Adipocyte (in vitro differentiated cells): Measurements from ENCODE around the gene SOX3.
A peak's percentile ranks its signal among the peaks of the same experiment; 100 is the strongest.

Experiments
- DNase-seq: peaks from one replicate; pipeline ENCODE4 v3.0.0-alpha.2; 2015; ENCODE audit warnings: low read depth
- H3K27me3 ChIP-seq: replicated peaks from 2 replicates; pipeline ENCODE4 v1.7.0; 2013; ENCODE audit warnings: mild to moderate bottlenecking, low read length, moderate library complexity; ENCODE audit not compliant: control insufficient read depth, insufficient read depth
- H3K36me3 ChIP-seq: 2 replicates; pipeline ENCODE4 v1.7.0; 2013; ENCODE audit warnings: low read length, mild to moderate bottlenecking, moderate library complexity; ENCODE audit not compliant: control insufficient read depth, insufficient read depth, severe bottlenecking
- H3K4me1 ChIP-seq: 2 replicates; pipeline ENCODE4 v1.7.0; 2013; ENCODE audit warnings: mild to moderate bottlenecking, low read length, moderate library complexity; ENCODE audit not compliant: control insufficient read depth, insufficient read depth
- H3K4me3 ChIP-seq: 2 replicates; pipeline ENCODE4 v1.7.0; 2013; ENCODE audit warnings: mild to moderate bottlenecking, low read length, moderate library complexity
- H3K9ac ChIP-seq: 2 replicates; pipeline ENCODE4 v1.7.0; 2013; ENCODE audit warnings: mild to moderate bottlenecking, low read length, moderate library complexity
- H3K9me3 ChIP-seq: 2 replicates; pipeline ENCODE4 v1.7.0; 2013; ENCODE audit warnings: mild to moderate bottlenecking, low read length, moderate library complexity; ENCODE audit not compliant: control insufficient read depth

Gene SOX3

DNA sequence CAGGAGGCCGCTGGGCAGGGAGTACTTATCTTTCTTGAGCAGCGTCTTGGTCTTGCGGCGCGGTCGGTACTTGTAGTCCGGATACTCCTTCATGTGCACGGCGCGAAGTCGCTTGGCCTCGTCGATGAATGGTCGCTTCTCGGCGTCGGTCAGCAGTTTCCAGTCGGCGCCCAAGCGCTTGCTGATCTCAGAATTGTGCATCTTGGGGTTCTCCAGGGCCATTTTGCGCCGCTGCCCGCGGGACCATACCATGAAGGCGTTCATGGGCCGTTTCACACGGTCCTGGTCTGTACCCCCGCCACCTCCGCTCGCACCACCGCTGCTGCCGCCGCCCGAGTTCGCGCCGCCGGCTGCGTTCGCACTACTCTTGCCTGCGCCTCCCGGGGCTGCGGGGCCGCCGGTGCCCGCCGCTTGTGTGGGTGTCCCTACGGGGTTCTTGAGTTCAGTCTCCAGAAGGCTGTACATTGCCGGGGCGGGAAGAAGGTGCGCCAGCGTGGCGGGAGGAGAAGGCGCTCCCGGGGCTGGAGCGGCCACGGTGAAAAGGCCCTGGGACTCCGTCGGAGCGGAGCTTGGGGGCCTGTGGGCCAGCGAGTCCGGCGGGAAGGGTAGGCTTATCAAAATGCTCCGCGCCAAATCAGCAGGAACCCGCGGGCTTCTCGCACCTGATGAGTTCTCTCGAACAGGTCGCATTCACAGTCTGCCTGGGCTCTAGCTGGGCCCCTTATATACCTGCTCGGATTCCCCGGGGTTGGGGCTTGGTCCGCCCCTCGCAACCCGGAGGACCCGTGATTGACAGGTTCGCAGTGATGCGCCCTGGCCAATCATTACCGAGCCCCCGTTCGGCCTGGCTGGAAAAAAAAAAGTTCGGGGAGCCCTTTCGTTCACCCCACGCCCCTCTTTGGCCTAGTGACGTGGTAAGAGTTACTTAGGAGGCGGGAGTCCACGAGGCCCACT is at the start of gene SOX3:
Gene SOX3, minus strand, starts transcription at position 699 of the 954 bp plus-strand sequence. Its CDS starts 9 bp downstream, at position 690.
- Histone ChIP-seq H3K4me1 (no peaks in the 10 kb centered on the region), H3K4me3 (peak within 1 kb of the TSS; percentile 37), H3K9ac (no peak within 1 kb of the TSS), H3K9me3 (peaks cover 5% of the 10 kb centered on the region), H3K27me3 (peaks cover 75% of the 10 kb centered on the region), H3K36me3 (no peaks in the 10 kb centered on the region)
- no peak for DNase-seq

DNA sequence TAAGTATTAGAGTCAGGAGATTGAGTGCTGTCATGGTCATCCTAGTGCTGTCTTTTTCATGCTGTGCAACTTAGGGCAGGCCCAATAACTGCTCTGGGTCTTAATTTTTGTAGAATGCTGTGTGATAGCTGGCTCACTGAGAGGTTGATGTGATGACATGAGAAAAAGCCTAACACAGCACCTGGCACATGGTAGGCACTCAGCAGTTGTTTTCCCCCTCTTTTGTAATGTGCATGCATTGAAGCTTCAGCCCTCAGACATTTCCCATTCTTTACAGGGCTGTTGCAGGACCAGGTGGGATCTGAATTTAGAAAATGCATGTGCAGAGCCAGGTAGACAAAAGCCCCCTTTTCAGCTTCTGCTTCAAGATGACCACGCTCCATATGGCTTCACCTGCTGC is 44.1 kb upstream of the SOX3 start:
- no peaks in the 10 kb centered on the region for H3K9me3 ChIP-seq
- no peak for DNase-seq
- no peaks in the 10 kb centered on the region for H3K36me3 ChIP-seq
- H3K27me3 ChIP-seq: peaks cover 30% of the 10 kb centered on the region
- H3K4me1 ChIP-seq: no peaks in the 10 kb centered on the region
- H3K9ac ChIP-seq: no peak overlapping the region
- H3K4me3 ChIP-seq: no peak overlapping the region

DNA sequence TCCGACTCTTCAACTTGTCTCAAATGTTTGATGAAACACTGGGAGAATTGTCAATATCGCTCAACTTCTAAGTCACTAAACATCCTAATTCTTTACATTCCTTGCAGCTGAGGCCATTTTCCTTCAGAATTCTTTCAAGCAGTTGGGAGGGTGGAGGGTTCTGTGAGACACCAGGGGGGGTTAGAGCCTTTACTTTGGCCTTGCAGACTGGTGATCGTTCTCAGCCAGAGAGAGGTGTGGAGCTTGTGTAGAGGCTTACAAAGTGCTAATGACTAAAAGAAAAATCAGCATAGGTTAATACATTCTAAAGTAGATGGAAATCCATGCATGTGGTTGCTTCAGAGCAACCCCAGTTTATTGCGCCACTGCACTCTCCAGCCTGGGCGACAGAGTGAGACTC is 21.3 kb upstream of the SOX3 start:
- Histone ChIP-seq H3K9me3 (no peaks in the 10 kb centered on the region), H3K4me1 (peaks cover 21% of the 10 kb centered on the region), H3K9ac (no peak overlapping the region), H3K27me3 (peaks cover 6% of the 10 kb centered on the region), H3K4me3 (peak overlapping the region; percentile 20), H3K36me3 (no peaks in the 10 kb centered on the region)
- no peak for DNase-seq

DNA sequence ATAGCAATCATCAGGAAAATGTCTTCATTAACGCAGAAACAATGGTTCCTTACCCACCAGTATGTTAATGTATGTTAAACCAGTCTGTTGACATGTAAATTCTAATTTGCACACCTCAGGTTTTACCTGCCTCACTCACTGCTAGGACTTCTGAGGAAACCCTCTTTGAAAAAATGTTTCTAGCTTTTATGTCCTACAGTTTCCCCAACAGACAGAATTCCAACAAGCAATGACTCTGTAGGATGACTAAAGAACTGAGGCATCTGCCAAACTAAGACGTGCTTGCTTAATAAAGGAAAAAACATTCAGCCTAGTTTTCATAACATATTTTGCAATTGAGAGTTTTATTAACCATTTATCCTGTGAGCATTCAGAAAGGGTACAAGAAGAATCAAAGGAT is 20.6 kb upstream of the SOX3 start:
- Histone ChIP-seq H3K4me3 (no peak overlapping the region), H3K27me3 (peaks cover 13% of the 10 kb centered on the region), H3K4me1 (peaks cover 21% of the 10 kb centered on the region), H3K9me3 (no peaks in the 10 kb centered on the region), H3K36me3 (no peaks in the 10 kb centered on the region), H3K9ac (no peak overlapping the region)
- DNase-seq: no peak

DNA sequence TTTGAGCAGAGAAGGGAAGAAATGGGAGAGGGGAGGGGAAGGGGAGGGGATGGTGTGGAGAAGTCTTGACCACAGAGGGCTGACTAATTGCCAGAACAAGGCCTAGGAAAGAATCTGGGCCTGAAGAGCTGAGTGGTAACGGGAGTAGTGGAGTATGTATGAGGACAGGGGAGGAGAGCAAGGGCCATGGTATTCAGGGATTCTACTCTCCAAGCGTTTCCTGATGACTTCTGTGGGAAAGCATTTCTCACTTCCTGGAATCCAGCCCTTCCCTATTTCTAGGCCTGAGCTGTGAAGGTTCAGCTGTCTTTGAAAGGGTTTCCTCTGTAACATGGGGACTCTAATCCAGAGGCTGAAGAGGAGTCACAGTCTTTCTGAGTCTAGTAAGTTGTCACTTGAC is 19.7 kb upstream of the SOX3 start:
- no peaks in the 10 kb centered on the region for H3K9me3 ChIP-seq
- H3K4me1 ChIP-seq: peaks cover 21% of the 10 kb centered on the region
- no peak for DNase-seq
- H3K27me3 ChIP-seq: peaks cover 11% of the 10 kb centered on the region
- no peaks in the 10 kb centered on the region for H3K36me3 ChIP-seq
- H3K9ac ChIP-seq: no peak overlapping the region
- H3K4me3 ChIP-seq: no peak overlapping the region

DNA sequence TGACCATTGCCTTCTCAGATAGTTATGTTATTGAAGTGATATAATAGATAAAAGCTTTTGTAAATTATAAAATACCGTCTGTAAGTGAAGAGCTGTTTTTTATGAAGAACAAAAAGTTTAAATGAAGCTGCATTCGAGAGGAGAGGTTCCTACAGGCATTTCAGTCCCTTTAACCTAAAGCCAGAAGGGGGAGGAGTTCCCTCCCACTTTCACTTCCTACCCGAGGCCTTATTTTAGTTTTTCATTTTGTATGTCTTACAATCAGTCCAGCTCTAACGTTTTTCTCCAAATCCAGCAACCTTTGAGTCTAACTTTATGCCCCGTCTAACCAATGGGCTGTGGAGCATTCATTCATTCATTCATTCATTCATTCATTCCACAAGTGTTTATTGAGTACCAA is 16.5 kb upstream of the SOX3 start:
- Histone ChIP-seq H3K27me3 (peaks cover 34% of the 10 kb centered on the region), H3K9me3 (no peaks in the 10 kb centered on the region), H3K4me3 (no peak overlapping the region), H3K4me1 (peaks cover 21% of the 10 kb centered on the region), H3K9ac (no peak overlapping the region), H3K36me3 (no peaks in the 10 kb centered on the region)
- no peak for DNase-seq

DNA sequence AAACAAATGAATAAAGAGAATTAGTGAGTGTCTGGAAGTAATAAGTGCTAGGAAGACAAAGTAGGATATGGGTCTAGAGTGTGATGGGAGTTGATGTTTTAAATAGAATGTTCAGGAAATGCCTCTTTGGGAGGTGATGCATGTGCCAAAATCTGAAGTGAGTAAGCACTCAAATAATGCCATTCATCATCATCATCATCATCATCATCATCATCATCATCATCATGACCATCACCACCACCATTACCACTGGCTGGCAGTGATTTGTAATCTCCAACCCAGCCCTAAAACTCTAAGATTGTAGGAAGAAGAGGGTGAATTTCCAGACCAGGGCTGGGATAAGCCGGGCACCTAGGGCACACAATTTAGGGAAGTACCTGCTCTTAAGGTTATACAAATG is 9.7 kb upstream of the SOX3 start:
- H3K4me3 ChIP-seq: no peak overlapping the region
- H3K9ac ChIP-seq: no peak overlapping the region
- DNase-seq: no peak
- no peaks in the 10 kb centered on the region for H3K4me1 ChIP-seq
- peaks cover 4% of the 10 kb centered on the region for H3K9me3 ChIP-seq
- no peaks in the 10 kb centered on the region for H3K36me3 ChIP-seq
- peaks cover 65% of the 10 kb centered on the region for H3K27me3 ChIP-seq

DNA sequence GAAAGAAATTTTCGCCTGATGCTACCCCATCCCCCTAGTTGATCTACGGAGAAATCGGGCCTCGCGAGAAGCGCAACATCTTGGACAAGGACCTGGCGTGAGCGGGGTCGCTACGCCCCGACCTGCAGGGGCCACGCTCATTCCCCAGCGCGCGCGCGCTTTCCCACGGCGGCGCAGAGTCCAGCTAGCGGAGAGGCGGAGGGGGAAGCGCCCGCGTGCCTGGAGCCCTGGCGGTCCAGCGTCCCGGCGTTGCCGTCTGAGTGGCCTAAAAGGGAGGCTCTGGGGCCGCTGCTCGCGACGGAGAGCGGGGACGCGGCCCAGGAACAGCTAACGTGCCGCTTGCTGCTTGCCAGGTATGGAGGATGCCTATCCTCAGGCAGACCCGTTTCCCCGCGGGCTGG is 6.0 kb upstream of the SOX3 start:
- Histone ChIP-seq H3K36me3 (no peaks in the 10 kb centered on the region), H3K9me3 (peaks cover 8% of the 10 kb centered on the region), H3K4me3 (no peak overlapping the region), H3K4me1 (no peaks in the 10 kb centered on the region), H3K27me3 (peaks cover 73% of the 10 kb centered on the region), H3K9ac (no peak overlapping the region)
- no peak for DNase-seq

DNA sequence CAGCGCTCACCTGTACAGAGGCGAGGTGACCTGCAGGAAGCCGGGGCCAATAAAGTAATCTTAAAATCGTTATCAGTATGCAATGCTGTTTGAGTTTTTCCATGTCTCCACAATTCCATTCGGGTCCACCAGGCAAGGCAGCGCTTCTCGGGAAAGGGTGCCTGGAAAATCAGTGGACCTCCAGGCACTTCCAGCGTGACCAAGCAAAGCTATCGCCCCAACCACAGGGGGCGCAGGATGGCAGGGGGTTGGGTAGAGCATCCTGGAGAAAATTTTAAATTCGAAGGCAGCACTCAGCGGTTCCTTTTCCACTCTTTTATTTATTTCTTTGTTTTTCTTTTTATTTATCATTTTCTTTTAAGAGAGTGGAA is 5.4 kb upstream of the SOX3 start:
- H3K4me3 ChIP-seq: no peak overlapping the region
- peaks cover 79% of the 10 kb centered on the region for H3K27me3 ChIP-seq
- H3K9me3 ChIP-seq: peaks cover 8% of the 10 kb centered on the region
- no peak overlapping the region for H3K9ac ChIP-seq
- H3K36me3 ChIP-seq: no peaks in the 10 kb centered on the region
- H3K4me1 ChIP-seq: no peaks in the 10 kb centered on the region
- no peak for DNase-seq

DNA sequence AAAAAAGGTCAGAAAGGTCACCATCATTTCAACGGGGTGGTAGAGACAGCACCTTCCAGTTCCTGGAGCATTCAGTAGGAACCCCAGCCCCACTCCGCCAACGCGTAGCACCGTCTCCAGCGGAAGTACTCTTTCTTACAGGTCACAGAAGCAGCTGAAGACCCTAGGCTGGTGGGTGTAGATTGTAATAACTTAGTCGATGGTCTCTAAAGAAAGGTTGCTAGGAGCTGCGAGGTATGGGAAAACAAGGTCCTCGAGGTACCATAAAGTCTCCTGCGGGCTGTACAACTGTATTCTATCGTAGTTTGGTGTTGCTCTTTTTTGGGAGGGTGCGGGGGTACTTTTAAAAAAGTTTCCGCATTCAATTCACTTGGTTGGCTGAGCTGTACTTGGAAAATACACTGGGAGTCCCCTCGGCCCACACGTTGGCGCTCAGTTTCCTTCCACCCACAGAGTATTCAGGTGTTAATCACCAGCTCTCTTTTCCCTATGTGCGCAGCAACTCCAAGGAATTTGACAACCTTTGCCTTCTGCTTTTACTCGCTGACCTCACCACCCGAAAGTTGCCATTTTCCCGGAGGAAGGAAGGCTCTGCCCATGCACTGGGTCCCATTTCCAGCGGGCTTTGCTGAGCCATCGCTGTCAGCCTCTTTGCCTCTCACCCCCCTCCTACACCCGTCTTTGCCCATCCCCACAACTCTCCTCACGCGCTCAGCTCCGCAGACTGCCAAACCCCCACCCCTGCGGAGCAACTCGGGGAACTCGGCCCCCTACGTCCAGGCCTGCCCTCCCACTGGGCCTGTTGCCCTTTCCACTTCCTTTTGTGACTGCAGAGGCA is 4.8 kb upstream of the SOX3 start:
- Histone ChIP-seq H3K27me3 (peaks cover 79% of the 10 kb centered on the region), H3K4me3 (no peak overlapping the region), H3K9me3 (peaks cover 8% of the 10 kb centered on the region), H3K36me3 (no peaks in the 10 kb centered on the region), H3K9ac (no peak overlapping the region), H3K4me1 (no peaks in the 10 kb centered on the region)
- no peak for DNase-seq

DNA sequence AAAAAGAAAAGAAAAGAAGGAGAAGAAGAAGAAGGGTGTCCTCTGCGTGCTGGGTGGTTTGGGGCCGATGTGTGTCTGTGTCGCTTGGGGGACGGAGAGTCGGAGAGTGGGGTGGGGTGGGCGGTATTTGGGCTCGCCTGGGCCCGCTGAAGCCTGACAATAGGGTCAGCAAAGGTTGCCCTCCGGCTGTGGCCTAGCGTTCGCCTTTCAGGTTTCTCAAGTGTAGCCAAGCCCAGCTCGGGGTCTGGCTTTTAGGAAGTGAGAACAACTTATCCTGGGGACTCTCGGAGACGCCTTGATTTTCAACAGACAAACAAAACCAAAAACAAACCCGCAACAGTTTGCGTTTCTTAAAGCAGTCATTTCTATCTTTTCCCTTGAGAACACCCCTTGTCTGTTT is 4.1 kb upstream of the SOX3 start:
- Histone ChIP-seq H3K4me1 (no peaks in the 10 kb centered on the region), H3K9ac (no peak overlapping the region), H3K4me3 (no peak overlapping the region), H3K27me3 (peaks cover 80% of the 10 kb centered on the region), H3K9me3 (peaks cover 8% of the 10 kb centered on the region), H3K36me3 (no peaks in the 10 kb centered on the region)
- DNase-seq: no peak
